GM21723 (cell line): Measurements from ENCODE around the gene CEBPB.
"Not testable (repeated sequence)": the region's sequence is repeated elsewhere in the genome, so short reads cannot be mapped to it uniquely, and the experiment has no call there.

Experiments used
- ATAC-seq: cut with Tn5 transposase; IDR thresholded peaks from one replicate; pipeline ENCODE4 v1.9.1; 2021; ENCODE audit warnings: mild to moderate bottlenecking, moderate library complexity; ENCODE audit not compliant: unreplicated experiment

CEBPB gene

DNA sequence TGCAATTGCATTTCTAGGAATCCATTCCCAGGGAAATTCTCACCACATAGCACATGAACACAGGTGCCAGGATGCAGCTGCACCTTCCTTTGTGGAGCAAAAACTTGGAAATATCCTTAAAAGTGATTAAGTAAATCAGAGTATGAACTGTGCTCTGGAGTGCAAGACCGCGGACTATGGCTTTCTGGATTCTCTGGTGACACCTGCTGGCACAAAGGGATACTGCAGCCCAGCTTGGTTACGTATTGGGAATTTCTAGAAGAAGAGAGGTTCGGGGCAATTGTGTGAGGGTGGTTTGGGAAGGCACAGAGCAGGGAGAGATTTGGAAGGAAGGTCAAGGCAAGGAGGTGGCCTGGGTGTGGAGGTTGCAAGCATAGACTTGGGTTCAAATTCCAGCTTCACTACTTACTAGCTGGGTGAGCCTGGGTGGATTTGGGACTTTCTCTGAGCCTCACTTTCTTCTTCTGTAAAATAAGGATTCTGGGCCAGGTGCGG is 21.3 kb upstream of the CEBPB start:
- no peak for ATAC-seq

- no peak for ATAC-seq
Observed at GRCh38 chr20:50170549-50171220, 19.9 kb upstream of the CEBPB start.

DNA sequence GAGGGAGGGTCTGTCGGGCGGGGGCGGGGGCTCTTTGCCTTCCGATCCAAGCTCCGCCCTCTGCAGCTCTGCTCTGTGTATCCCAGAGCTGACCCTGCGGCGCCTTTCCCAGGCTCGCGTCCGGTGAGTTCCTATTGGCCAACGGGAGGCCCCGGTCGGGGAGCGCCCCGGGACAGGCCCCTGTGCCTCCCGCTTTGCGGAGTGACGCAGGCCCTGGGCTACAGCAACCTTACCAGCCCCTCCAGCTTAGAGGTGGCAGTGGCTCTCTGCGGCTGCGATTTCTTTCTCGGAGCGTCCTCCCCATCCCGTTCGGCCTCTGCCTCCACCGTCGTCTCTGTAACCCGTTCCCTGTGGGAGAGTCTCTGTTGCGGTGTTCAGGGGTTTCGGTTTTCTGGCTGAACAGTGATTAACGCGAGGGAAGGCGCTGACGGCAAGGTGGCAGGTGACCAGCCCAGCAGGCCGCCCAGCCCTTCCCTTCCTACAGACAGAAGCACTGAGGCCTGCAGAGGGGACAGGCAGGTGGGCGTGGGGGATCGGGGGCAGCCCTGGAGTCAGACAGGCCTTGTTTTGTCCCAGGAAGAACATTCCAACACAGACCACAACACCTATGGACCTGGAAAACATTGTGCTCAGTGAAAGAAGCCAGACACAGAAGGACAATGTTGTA is 18.1 kb upstream of the CEBPB start:
- ATAC-seq, result no peak

GRCh38 chr20:50174456-50174855 is 16.2 kb upstream of the CEBPB start:
- ATAC-seq, result no peak

DNA sequence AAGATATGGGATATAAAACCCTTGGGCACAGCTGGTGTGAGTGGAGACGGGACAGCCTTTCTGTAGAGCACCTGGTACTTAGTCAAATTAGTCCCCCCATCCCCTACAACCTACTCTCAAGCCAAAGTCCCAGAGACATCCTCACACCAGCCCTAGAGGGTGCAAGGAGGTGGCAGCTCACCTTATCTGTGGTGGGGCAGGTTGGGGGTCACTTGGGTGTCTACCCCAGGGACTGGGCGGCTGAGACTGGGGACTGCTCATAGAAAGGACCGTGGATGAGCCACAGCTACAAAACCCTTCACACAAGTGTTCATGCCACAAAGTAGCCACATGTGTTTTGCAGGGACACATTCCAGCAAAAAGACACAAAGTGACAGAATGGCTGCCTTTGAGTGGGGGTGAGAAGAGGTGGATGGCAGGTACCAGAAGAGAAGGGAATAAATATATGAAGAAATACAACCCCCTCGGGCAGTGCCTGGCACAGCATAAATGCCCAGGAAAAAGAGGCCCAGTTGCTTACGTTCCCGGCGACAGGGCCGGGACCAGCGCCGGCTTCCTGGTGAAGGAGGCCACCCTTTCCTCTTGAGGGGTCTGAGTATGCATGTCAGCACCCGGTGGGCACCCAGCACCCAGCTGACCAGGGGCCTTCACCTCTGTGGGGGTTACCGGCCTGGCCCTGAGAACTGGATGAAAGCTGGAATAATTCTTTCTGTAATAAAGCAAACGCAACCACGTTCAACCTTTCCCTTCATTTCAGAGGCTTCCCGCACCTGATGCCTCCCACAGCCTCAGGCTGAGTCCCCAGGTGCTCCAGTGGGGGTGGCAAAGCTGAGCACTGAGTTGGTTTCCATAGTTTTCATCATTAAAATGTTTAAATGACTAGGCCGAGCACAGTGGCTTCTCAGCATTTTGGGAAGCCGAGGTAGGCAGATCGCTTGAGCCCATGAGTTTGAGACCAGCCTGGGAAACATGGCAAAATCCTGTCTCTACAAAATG is 14.4 kb upstream of the CEBPB start:
- ATAC-seq, result no peak

- ATAC-seq, result not testable (repeated sequence)
Observed at GRCh38 chr20:50178672-50179071, 12.0 kb upstream of the CEBPB start.

- no peak for ATAC-seq
Observed at GRCh38 chr20:50181344-50181743, 9.3 kb upstream of the CEBPB start.

GRCh38 chr20:50182346-50182745 is 8.3 kb upstream of the CEBPB start:
- ATAC-seq, result no peak

DNA sequence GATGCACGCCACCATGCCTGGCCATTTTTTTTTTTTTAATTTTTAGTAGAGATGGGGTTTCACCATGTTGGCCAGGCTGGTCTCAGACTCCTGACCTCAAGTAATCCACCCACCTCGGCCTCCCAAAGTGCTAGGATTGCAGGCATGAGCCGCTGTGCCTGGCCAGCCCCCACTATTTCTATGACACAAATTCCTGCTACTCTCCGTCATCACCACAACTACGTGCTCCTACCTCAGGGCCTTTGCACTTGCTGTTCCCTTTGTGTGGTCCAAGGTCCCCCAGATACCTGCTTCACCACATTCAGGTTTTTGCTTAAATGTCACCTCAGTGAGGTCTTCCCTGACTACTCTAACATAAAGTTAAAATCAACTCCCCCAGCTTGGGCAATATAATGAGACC is 5.2 kb upstream of the CEBPB start:
- no peak for ATAC-seq

DNA sequence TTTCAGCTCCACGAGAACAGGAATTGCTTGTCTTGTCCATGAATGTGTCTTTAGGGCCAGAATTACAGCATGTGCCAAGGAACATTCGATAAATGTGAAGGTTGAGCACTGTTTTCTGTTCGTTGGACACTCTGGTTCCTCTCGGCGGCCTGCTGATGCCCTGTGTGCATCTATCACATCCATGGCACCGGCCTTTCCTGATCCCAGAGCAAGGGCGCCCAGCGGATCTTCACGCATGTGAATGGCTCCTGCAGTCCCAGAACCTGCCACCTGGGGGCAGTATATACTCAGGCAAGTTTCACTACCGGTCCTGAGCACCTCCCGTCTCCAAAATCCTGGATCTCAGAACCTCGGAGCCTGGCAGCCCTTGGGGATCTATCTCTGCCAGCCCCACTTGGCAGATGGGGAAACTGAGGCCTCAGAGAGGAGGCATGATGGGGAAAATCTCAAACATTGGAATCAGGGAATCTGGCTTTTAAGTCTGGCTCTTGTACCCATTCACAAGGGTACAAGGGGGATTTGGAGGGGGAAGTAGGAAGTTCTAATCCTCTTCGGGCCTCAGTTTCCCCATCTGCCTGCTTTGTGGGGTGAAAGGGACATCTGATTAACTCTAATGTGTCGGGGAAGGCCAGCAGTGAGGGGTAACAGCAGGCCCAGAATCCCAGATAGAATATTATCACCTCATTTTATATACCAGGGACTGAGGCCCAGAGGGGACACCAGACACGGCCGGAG is 4.3 kb upstream of the CEBPB start:
- ATAC-seq, result no peak

- ATAC-seq, result no peak
Observed at GRCh38 chr20:50186987-50187402, 3.6 kb upstream of the CEBPB start.

DNA sequence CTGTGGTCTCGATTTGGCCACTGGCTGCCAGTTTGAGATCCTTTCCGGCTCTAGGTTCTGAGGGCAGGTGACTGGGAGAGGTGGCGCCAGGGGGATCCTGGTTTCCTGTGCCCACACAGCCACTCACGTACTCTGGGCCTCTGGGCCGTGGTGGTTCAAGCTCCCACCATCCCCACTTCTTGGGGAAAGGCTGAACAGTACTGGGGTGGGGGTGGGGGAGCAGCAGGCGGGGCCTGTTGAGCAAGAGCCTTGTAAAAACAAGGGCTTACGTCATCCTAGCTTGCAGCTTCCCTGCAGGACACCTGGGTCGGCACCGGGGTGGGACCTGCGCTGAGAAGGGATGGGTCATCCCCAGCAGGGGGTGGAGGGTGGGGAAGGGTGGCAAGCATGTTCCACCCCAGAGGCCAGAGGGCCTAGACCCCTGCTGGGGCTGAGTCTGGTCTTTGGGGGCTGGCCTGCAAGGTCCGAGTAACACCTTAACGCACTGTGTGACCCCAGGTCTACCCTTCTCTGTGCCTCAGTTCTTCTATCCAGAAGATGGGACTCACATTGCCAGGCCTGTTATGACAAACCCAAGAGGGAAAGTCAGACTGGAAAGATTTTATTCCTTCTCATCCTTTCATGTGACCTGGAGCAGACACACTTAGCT is 3.1 kb upstream of the CEBPB start:
- ATAC-seq, result no peak

- no peak for ATAC-seq
Observed at GRCh38 chr20:50188287-50188688, 2.3 kb upstream of the CEBPB start.

- no peak for ATAC-seq
Observed at GRCh38 chr20:50188879-50189680, 1.6 kb upstream of the CEBPB start.

DNA sequence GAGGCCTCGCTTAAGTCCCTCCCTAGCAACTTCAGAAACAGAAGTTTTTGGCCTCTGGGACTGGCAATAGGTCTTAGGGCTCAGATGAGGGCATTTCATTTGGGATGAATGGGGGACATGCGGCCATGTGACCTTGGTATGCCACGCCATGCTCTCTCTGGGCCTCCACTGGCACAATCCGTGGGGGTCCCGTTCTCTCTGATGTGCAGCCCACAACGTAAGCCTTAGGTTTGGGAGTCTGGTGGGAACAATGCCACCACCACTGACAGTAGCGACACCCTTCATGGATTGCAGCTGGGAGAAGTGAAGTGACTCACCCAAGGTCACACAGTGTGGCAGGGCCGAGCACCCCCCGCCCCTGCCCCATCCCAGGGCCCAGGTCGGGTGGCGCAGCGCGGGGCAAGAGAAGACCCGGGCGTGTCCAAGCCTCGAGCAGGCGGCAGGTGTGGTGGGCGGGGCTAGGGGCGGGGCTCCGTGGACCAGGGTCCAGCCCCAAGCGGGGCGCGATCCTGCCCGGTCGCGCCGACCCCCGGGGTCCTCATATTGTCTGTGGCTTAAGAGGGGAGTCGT is 864 bp upstream of the CEBPB start:
- no peak for ATAC-seq

DNA sequence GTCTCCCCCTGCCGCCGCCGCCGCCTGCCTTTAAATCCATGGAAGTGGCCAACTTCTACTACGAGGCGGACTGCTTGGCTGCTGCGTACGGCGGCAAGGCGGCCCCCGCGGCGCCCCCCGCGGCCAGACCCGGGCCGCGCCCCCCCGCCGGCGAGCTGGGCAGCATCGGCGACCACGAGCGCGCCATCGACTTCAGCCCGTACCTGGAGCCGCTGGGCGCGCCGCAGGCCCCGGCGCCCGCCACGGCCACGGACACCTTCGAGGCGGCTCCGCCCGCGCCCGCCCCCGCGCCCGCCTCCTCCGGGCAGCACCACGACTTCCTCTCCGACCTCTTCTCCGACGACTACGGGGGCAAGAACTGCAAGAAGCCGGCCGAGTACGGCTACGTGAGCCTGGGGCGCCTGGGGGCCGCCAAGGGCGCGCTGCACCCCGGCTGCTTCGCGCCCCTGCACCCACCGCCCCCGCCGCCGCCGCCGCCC is 474 bp downstream of the CEBPB start:
- peak; percentile 29 for ATAC-seq

DNA sequence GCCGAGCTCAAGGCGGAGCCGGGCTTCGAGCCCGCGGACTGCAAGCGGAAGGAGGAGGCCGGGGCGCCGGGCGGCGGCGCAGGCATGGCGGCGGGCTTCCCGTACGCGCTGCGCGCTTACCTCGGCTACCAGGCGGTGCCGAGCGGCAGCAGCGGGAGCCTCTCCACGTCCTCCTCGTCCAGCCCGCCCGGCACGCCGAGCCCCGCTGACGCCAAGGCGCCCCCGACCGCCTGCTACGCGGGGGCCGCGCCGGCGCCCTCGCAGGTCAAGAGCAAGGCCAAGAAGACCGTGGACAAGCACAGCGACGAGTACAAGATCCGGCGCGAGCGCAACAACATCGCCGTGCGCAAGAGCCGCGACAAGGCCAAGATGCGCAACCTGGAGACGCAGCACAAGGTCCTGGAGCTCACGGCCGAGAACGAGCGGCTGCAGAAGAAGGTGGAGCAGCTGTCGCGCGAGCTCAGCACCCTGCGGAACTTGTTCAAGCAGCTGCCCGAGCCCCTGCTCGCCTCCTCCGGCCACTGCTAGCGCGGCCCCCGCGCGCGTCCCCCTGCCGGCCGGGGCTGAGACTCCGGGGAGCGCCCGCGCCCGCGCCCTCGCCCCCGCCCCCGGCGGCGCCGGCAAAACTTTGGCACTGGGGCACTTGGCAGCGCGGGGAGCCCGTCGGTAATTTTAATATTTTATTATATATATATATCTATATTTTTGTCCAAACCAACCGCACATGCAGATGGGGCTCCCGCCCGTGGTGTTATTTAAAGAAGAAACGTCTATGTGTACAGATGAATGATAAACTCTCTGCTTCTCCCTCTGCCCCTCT is 1.1 kb downstream of the CEBPB start:
- peak; percentile 38 for ATAC-seq
